SK-N-SH treated with all-trans-retinoic acid at 6 μM for 48 hours (cell line): Measurements from ENCODE around the gene GDPGP1.

ENCODE experiments used
- ATAC-seq: fragments of 200-7000 bp; cut with Tn5 transposase; 3 replicates; pipeline ENCODE4 v1.9.1; 2020; ENCODE audit warnings: mild to moderate bottlenecking, moderate library complexity
- ARNTL ChIP-seq: fragments of 450-650 bp; formaldehyde crosslinking; IDR thresholded peaks from 2 replicates; pipeline ENCODE4 v1.5.0; 2020; ENCODE audit warnings: low read depth, mild to moderate bottlenecking, moderate library complexity, borderline replicate concordance
- BACH2 ChIP-seq: fragments of 250-450 bp; sonication (Bioruptor Pico); IDR thresholded peaks from 2 replicates; pipeline ENCODE4 v1.9.0; 2021; ENCODE audit warnings: mild to moderate bottlenecking, borderline replicate concordance
- CSDC2 ChIP-seq: fragments of 250-450 bp; sonication (Bioruptor Pico); IDR thresholded peaks from 2 replicates; pipeline ENCODE4 v1.5.0; 2020; ENCODE audit warnings: mild to moderate bottlenecking, moderate library complexity
- ESRRG ChIP-seq: fragments of 250-450 bp; sonication (Bioruptor Pico); IDR thresholded peaks from 2 replicates; pipeline ENCODE4 v1.6.1; 2021; ENCODE audit warnings: mild to moderate bottlenecking
- GLIS3 ChIP-seq: fragments of 250-450 bp; sonication (Bioruptor Pico); IDR thresholded peaks from 2 replicates; pipeline ENCODE4 v1.5.0; 2020; ENCODE audit warnings: mild to moderate bottlenecking, moderate library complexity
- ISL1 ChIP-seq: fragments of 250-450 bp; sonication (Bioruptor Pico); IDR thresholded peaks from 2 replicates; pipeline ENCODE4 v2.1.2; 2022; ENCODE audit warnings: mild to moderate bottlenecking, moderate library complexity
- PPARA ChIP-seq: fragments of 250-450 bp; sonication (Bioruptor Pico); IDR thresholded peaks from 2 replicates; pipeline ENCODE4 v1.5.0; 2020; ENCODE audit warnings: mild to moderate bottlenecking, borderline replicate concordance
- RARB ChIP-seq: fragments of 250-450 bp; sonication (Bioruptor Pico); IDR thresholded peaks from 2 replicates; pipeline ENCODE4 v1.8.0; 2021; ENCODE audit warnings: mild to moderate bottlenecking, moderate library complexity
- SNAI2 ChIP-seq: fragments of 250-450 bp; sonication (Bioruptor Pico); IDR thresholded peaks from 2 replicates; pipeline ENCODE4 v1.5.0; 2020; ENCODE audit warnings: mild to moderate bottlenecking, moderate library complexity
- TCF4 ChIP-seq: fragments of 250-450 bp; sonication (Bioruptor Pico); IDR thresholded peaks from 2 replicates; pipeline ENCODE4 v1.8.0; 2021; ENCODE audit warnings: mild to moderate bottlenecking, moderate library complexity, borderline replicate concordance
- TOX ChIP-seq: fragments of 250-450 bp; sonication (Bioruptor Pico); IDR thresholded peaks from 2 replicates; pipeline ENCODE4 v1.8.0; 2021; ENCODE audit warnings: mild to moderate bottlenecking, moderate library complexity, borderline replicate concordance
- ZC3H10 ChIP-seq: fragments of 250-450 bp; sonication (Bioruptor Pico); IDR thresholded peaks from 2 replicates; pipeline ENCODE4 v1.5.1; 2021; ENCODE audit warnings: mild to moderate bottlenecking, moderate library complexity
- ZFP3 ChIP-seq: fragments of 250-450 bp; sonication (Bioruptor Pico); IDR thresholded peaks from 2 replicates; pipeline ENCODE4 v1.5.0; 2020; ENCODE audit warnings: mild to moderate bottlenecking, moderate library complexity
- ZFP30 ChIP-seq: fragments of 450-650 bp; formaldehyde crosslinking; IDR thresholded peaks from 2 replicates; pipeline ENCODE4 v1.5.0; 2022; ENCODE audit warnings: mild to moderate bottlenecking, moderate library complexity
- ZNF70 ChIP-seq: fragments of 450-650 bp; formaldehyde crosslinking; IDR thresholded peaks from 2 replicates; pipeline ENCODE4 v1.5.0; 2020; ENCODE audit warnings: mild to moderate bottlenecking, moderate library complexity
- TF ChIP-seq, protein P1 (sequence below): fragments of 250-450 bp; sonication (Bioruptor Pico); IDR thresholded peaks from 2 replicates; pipeline ENCODE4 v1.5.0; 2020; ENCODE audit warnings: mild to moderate bottlenecking, moderate library complexity
- TF ChIP-seq, protein P2 (sequence below): fragments of 250-450 bp; sonication (Bioruptor Pico); IDR thresholded peaks from 2 replicates; pipeline ENCODE4 v1.5.1; 2021; ENCODE audit warnings: mild to moderate bottlenecking, moderate library complexity
- TF ChIP-seq, protein P3 (sequence below): fragments of 250-450 bp; sonication (Bioruptor Pico); IDR thresholded peaks from 2 replicates; pipeline ENCODE4 v1.8.0; 2021; ENCODE audit warnings: low read depth, mild to moderate bottlenecking, moderate library complexity, borderline replicate concordance
- TF ChIP-seq, protein P4 (sequence below): fragments of 250-450 bp; sonication (Bioruptor Pico); IDR thresholded peaks from 2 replicates; pipeline ENCODE4 v1.8.0; 2020; ENCODE audit warnings: mild to moderate bottlenecking, moderate library complexity, borderline replicate concordance
- TF ChIP-seq, protein P5 (sequence below): fragments of 250-450 bp; sonication (Bioruptor Pico); IDR thresholded peaks from 2 replicates; pipeline ENCODE4 v1.5.1; 2020; ENCODE audit warnings: low read depth, mild to moderate bottlenecking, moderate library complexity

Gene GDPGP1

DNA sequence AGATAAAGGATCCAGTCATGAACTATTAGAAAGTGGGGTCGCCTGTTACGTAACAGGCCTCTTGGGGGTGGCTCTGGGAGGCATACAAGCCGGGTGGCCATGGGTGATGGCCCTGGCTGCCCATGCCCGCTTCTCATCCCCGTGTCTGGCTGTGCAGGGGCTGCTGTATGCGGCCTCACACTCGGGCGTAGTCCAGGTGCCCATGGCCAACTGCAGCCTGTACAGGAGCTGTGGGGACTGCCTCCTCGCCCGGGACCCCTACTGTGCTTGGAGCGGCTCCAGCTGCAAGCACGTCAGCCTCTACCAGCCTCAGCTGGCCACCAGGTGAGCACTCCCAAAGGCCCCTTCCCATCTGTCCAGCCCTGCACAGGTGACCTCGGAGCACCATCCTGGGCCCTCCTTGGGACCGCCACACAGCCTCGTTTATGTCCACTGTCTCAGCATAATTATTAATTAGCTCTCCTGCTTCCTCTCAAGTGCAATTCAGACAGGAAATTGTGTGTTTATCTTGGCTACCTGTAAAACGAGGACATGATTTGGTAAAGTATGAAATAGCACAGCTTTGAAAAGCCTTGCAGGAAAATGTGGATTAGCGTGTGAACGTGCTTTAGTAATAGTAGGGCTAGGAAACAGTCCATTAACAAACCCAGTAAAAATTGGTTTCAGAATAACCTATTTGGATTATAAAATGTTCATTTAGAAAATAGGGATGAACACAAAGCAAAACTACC, 8.3 kb upstream of the GDPGP1 start:
- ATAC-seq: no peak
- TF ChIP-seq ESRRG (CRISPR knock-in tag) (no peak), RARB (CRISPR knock-in tag) (no peak), ARNTL (CRISPR knock-in tag) (no peak), ZFP3 (CRISPR knock-in tag) (no peak), GLIS3 (CRISPR knock-in tag) (no peak), CSDC2 (CRISPR knock-in tag) (no peak), TCF4 (CRISPR knock-in tag) (no peak), ZC3H10 (CRISPR knock-in tag) (no peak), BACH2 (CRISPR knock-in tag) (no peak)
- TF ChIP-seq, protein P1, sequence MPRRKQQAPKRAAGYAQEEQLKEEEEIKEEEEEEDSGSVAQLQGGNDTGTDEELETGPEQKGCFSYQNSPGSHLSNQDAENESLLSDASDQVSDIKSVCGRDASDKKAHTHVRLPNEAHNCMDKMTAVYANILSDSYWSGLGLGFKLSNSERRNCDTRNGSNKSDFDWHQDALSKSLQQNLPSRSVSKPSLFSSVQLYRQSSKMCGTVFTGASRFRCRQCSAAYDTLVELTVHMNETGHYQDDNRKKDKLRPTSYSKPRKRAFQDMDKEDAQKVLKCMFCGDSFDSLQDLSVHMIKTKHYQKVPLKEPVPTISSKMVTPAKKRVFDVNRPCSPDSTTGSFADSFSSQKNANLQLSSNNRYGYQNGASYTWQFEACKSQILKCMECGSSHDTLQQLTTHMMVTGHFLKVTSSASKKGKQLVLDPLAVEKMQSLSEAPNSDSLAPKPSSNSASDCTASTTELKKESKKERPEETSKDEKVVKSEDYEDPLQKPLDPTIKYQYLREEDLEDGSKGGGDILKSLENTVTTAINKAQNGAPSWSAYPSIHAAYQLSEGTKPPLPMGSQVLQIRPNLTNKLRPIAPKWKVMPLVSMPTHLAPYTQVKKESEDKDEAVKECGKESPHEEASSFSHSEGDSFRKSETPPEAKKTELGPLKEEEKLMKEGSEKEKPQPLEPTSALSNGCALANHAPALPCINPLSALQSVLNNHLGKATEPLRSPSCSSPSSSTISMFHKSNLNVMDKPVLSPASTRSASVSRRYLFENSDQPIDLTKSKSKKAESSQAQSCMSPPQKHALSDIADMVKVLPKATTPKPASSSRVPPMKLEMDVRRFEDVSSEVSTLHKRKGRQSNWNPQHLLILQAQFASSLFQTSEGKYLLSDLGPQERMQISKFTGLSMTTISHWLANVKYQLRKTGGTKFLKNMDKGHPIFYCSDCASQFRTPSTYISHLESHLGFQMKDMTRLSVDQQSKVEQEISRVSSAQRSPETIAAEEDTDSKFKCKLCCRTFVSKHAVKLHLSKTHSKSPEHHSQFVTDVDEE: no peak
- TF ChIP-seq, protein P2, sequence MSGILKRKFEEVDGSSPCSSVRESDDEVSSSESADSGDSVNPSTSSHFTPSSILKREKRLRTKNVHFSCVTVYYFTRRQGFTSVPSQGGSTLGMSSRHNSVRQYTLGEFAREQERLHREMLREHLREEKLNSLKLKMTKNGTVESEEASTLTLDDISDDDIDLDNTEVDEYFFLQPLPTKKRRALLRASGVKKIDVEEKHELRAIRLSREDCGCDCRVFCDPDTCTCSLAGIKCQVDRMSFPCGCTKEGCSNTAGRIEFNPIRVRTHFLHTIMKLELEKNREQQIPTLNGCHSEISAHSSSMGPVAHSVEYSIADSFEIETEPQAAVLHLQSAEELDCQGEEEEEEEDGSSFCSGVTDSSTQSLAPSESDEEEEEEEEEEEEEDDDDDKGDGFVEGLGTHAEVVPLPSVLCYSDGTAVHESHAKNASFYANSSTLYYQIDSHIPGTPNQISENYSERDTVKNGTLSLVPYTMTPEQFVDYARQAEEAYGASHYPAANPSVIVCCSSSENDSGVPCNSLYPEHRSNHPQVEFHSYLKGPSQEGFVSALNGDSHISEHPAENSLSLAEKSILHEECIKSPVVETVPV (CRISPR knock-in tag): no peak

DNA sequence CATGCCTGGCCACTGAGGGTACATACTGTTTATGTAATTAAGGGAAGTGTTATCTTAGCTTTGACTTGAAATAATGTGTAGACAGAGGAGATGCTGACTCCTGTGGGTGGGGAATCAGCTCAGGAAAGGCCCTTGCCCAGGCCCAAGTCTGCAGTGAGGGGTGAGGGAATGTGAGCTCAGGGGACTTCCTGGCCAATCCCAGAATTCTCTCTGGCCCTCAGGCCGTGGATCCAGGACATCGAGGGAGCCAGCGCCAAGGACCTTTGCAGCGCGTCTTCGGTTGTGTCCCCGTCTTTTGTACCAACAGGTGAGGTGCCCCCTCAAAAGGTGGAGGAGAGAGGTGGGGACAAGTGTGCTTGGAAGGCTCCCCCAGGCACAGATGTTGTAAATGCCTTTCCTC, 6.7 kb upstream of the GDPGP1 start:
- TF ChIP-seq ZFP30 (CRISPR knock-in tag) (no peak), ZNF70 (CRISPR knock-in tag) (no peak), ZC3H10 (CRISPR knock-in tag) (no peak), BACH2 (CRISPR knock-in tag) (no peak), TCF4 (CRISPR knock-in tag) (no peak), ISL1 (CRISPR knock-in tag) (no peak), TOX (no peak), RARB (CRISPR knock-in tag) (no peak), PPARA (CRISPR knock-in tag) (no peak), CSDC2 (CRISPR knock-in tag) (no peak), SNAI2 (CRISPR knock-in tag) (no peak)
- TF ChIP-seq, protein P3, sequence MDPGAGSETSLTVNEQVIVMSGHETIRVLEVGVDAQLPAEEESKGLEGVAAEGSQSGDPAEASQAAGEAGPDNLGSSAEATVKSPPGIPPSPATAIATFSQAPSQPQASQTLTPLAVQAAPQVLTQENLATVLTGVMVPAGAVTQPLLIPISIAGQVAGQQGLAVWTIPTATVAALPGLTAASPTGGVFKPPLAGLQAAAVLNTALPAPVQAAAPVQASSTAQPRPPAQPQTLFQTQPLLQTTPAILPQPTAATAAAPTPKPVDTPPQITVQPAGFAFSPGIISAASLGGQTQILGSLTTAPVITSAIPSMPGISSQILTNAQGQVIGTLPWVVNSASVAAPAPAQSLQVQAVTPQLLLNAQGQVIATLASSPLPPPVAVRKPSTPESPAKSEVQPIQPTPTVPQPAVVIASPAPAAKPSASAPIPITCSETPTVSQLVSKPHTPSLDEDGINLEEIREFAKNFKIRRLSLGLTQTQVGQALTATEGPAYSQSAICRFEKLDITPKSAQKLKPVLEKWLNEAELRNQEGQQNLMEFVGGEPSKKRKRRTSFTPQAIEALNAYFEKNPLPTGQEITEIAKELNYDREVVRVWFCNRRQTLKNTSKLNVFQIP (CRISPR knock-in tag): no peak
- TF ChIP-seq, protein P1: no peak
- TF ChIP-seq, protein P4, sequence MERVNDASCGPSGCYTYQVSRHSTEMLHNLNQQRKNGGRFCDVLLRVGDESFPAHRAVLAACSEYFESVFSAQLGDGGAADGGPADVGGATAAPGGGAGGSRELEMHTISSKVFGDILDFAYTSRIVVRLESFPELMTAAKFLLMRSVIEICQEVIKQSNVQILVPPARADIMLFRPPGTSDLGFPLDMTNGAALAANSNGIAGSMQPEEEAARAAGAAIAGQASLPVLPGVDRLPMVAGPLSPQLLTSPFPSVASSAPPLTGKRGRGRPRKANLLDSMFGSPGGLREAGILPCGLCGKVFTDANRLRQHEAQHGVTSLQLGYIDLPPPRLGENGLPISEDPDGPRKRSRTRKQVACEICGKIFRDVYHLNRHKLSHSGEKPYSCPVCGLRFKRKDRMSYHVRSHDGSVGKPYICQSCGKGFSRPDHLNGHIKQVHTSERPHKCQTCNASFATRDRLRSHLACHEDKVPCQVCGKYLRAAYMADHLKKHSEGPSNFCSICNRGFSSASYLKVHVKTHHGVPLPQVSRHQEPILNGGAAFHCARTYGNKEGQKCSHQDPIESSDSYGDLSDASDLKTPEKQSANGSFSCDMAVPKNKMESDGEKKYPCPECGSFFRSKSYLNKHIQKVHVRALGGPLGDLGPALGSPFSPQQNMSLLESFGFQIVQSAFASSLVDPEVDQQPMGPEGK (CRISPR knock-in tag): no peak
- TF ChIP-seq, protein P5, sequence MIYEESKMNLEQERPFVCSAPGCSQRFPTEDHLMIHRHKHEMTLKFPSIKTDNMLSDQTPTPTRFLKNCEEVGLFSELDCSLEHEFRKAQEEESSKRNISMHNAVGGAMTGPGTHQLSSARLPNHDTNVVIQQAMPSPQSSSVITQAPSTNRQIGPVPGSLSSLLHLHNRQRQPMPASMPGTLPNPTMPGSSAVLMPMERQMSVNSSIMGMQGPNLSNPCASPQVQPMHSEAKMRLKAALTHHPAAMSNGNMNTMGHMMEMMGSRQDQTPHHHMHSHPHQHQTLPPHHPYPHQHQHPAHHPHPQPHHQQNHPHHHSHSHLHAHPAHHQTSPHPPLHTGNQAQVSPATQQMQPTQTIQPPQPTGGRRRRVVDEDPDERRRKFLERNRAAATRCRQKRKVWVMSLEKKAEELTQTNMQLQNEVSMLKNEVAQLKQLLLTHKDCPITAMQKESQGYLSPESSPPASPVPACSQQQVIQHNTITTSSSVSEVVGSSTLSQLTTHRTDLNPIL (CRISPR knock-in tag): no peak
- no peak for ATAC-seq
